HG03103 (cell line): Measurements from ENCODE around the gene YPEL4.

ENCODE experiments used
- ATAC-seq: cut with Tn5 transposase; IDR thresholded peaks from one replicate; pipeline ENCODE4 v1.9.1; 2021; ENCODE audit warnings: low read depth; ENCODE audit not compliant: unreplicated experiment

Gene YPEL4

DNA sequence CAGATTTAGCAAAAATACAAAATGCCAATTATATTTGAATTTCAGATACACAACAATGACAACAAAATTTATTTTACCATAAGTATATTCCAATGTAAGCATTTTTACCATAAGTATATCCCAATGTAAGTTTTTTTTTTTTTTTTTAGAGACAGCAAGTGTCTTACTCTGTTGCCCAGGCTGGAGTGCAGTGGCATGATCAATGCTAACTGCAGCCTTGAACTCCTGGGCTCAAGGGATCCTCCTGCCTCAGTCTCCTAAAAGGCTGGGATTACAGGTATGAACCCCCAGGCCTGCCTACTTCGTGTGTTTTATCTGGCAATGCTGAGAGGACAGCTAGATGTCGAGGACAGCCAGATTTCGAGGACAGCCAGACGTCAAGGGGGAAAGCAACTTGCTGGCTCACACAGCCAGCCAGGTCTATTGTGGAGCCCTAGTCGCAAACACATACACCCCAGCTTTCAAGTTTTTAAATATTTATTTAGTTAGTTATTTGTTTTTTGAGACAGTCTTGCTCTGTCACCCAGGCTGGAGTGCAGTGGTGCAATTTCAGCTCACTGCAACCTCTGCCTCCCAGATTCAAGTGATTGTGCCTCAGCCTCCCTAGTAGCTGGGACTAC lies 53.3 kb downstream of the YPEL4 start:
- no peak for ATAC-seq
